GM21515 (cell line): ENCODE results near the gene PRELID1.

ENCODE experiments used
- ATAC-seq: cut with Tn5 transposase; IDR thresholded peaks from one replicate; pipeline ENCODE4 v1.9.1; 2021; ENCODE audit not compliant: unreplicated experiment

Gene PRELID1

DNA sequence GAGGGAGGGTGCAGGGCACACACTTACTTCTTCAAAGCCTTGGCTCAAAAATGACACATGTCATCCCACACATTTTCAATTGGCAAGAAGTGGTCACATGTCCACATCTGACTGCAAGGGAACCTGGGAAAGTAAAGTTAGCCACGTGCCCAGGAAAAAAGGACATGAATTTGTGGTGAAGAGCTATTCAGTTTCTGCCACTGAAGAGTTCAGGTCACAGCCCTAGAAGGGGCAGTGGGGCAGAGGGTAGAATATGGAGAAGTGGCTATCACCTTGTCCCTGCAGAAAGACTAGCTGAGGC is 52.2 kb downstream of the PRELID1 start:
- ATAC-seq, result no peak
